GM21723 (cell line): ENCODE results near the gene PHKG1.
"Not testable (repeated sequence)": the region's sequence is repeated elsewhere in the genome, so short reads cannot be mapped to it uniquely, and the experiment has no call there.

Source experiments
- ATAC-seq: cut with Tn5 transposase; IDR thresholded peaks from one replicate; pipeline ENCODE4 v1.9.1; 2021; ENCODE audit warnings: mild to moderate bottlenecking, moderate library complexity; ENCODE audit not compliant: unreplicated experiment

PHKG1 gene

DNA sequence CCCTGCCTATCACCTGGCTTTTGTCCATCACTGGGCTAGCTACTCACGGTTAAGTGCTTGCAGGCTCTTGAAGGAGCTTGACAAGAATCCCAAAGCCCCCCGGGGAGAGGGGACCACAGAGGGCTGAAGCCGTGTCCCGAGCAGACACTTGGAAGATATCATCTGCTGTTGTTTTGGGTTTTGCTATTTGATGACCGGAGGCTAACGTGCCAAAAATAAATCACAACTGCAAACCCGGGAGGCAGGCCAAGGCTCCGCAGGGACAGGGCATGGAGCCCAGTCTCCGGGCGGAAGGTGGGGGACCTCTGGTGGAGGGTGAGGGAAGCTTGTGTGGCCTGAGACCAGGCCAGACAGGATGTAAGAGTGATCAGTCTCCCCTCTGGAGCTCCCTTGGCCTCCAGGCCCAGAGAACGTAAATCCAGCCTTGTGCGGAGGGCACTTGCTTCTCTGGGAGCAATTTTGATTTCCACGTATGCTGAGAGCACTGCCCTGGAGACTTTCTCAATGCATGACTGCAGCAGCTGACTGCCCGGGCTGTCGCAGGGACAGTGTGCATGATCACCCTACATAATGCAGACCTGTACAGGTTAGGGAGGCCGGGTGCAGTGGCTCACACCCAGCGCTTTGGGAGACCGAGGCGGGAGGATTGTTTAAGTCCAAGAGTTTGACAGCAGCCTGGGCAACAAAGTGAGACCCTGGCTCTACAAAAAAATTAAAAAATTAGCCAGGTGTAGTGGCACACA is at the start of gene PHKG1:
Gene PHKG1, minus strand, starts transcription at position 164 of the 743 bp plus-strand sequence. CDS start 4,011 bp downstream, outside the sequence.
- ATAC-seq, result no peak

DNA sequence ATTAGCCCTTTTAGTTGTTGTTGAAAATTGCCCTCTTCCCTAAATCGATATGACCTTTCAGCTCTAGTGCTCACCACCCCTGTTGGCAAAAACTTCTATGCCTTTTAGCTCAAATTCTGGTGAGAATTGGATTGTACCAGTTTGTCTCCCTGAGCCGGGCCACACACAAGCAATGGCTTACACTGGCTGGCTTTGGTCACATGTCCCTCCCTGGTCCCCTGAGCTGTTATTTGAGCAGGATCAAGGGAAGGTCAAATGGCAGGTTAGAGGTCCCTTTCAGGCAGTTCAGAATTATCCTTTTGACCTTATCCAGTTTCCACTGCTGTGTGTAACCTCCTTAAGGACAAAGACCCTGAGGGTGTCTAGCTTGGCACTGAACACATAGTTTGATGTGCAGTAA is 38.3 kb upstream of the PHKG1 start:
- ATAC-seq, result not testable (repeated sequence)

DNA sequence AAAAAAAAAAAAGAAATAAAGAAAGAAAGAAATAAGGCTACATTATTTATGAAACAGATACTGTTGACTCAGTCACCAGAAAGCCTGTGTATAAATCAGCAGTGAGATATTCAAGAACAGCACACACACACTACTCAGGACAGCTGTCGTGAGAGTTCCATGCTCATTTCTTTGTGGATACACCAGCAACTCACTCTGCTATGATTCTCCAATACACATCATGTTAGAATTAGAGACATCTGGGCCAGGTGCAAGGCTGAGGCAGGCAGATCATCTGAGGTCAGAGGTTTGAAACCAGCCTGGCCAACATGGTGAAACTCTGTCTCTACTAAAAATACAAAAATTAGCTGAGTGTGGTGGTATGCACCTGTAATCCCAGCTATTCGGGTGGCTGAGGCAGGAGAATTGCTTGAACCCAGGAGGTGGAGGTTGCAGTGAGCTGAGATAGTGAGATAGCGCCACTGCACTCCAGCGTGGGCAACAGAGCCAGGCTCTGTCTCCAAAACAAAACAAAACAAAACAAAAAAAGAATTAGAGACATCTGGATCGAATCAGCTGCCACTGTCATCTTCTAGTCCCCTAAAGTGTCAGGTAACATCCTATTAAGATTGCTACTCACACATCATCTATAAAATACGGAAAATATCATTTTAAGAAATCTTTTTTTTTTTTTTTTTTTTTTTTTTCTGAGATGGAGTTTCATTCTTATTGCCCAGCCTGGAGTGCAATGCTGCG is 34.7 kb upstream of the PHKG1 start:
- ATAC-seq, result no peak

- ATAC-seq, result no peak
Observed at GRCh38 chr7:56125831-56126230, 33.1 kb upstream of the PHKG1 start.

GRCh38 chr7:56124981-56125380 is 32.2 kb upstream of the PHKG1 start:
- no peak for ATAC-seq

DNA sequence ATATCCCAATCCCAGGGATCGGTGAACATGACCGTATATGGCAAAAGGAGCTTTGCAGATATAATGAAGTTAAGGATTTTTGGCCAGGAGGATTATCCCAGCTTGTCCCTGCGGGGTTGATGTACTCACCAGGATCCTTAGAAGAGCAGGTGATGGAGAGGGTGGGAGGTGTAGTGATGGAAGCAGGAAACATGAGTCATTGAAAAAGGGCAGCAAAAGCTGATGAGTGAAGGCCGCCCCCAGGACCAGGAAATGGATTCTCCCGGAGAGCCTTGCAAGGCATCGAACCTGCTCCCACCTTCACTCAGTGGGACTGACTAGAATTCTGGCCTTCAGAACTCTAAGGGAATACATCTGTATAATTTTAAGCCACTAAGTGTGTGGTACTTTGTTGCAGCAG is 28.7 kb upstream of the PHKG1 start:
- no peak for ATAC-seq

GRCh38 chr7:56115852-56116538 is 23.2 kb upstream of the PHKG1 start, which contains the start of gene NUPR2:
TSS of gene NUPR2 (minus strand) at chr7:56116417. CDS start at chr7:56116314, 103 bp downstream.
- ATAC-seq, result no peak

- not testable (repeated sequence) for ATAC-seq
Observed at GRCh38 chr7:56112244-56112643, 19.5 kb upstream of the PHKG1 start.

- ATAC-seq, result no peak
Observed at GRCh38 chr7:56110611-56111010, 17.9 kb upstream of the PHKG1 start.

- no peak for ATAC-seq
Observed at GRCh38 chr7:56107954-56108258, 15.2 kb upstream of the PHKG1 start.

DNA sequence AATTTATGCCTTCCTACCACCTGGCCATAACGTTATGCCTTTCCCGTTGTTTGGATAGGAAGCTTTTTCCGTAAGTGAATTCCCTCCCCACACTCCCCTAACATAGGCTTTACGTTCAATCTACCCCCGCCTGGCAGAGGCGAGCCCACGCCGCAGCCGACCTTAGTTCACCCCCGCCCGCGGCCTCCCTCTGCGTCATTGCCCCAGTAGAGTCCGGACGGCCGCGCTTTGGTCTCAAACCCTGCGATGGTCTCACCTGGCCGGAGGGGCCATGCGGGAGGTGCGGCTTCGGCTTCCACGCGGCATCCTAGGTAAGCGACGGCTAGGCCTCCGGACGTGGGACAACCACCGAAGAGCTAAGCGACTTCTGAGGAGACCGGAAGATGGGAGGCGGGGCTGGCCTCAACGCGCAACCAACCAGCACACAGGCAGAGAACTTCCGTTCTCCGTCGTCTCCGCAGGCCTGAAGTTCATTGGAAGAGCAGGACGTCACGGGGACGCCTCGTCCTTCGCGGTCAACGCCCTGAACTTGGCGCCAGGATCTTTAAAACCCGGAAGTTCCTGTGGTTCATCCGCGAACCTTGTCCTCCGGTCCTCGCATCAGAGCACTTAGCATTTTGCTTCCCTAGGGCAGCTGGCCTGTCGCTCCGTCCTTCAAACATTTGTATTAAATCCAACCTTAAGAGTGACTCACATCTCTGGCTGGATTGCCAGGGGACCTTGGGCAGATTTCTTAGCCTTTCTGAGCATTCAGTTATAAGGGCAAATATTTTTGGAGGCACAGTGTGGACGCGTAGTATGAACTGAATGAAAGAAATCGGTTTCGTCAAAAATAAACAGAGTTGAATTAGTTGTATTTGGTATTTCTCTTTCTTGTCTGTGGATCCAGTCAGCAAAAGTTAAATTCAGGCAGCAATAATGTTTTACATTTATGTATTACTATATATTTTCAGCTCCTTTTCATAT is 13.6 kb upstream of the PHKG1 start, which contains the start of gene CHCHD2:
Gene CHCHD2, minus strand, starts transcription at position 369 of the 966 bp plus-strand sequence. Its CDS starts 63 bp downstream, at position 306.
- peak; percentile 100 for ATAC-seq

GRCh38 chr7:56105508-56105907 is 12.8 kb upstream of the PHKG1 start:
- peak; percentile 28 for ATAC-seq

GRCh38 chr7:56104138-56104537 is 11.4 kb upstream of the PHKG1 start:
- not testable (repeated sequence) for ATAC-seq

DNA sequence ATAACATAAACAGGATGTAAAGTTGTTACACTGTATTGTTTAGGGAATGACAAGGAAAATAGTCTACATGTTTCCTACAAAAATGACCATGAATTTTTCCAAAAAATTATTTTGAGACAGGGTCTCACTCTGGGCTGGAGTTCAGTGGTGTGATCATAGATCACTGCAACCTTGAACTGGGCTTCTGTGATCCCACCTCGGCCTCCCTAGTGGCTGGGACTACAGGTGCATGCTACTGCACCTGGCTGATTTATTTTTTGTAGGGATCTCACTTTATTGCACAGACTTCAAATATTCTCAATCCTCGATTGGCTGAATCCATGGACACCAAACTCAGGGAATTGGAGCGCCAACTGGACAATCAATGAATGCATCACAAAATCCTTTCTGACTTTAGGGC is 6.9 kb upstream of the PHKG1 start:
- no peak for ATAC-seq

GRCh38 chr7:56098187-56099008 is 5.6 kb upstream of the PHKG1 start:
- not testable (repeated sequence) for ATAC-seq

DNA sequence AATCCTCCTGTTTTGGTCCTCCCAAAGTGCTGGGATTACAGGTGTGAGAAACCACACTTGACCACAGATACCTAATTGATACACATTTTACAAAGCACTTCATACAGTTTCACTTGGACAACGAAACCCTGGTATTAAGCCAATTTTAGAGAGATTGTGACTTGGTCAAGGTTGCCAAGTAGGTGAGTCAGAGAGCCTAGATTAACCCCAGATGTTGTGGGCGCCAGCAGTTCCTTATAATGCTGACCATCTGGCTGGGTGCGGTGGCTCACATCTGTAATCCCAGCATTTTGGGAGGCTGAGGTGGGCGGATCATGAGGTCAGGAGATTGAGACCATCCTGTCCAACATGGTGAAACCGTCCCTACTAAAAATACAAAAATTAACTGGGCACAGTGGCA is 4.9 kb upstream of the PHKG1 start:
- no peak for ATAC-seq

DNA sequence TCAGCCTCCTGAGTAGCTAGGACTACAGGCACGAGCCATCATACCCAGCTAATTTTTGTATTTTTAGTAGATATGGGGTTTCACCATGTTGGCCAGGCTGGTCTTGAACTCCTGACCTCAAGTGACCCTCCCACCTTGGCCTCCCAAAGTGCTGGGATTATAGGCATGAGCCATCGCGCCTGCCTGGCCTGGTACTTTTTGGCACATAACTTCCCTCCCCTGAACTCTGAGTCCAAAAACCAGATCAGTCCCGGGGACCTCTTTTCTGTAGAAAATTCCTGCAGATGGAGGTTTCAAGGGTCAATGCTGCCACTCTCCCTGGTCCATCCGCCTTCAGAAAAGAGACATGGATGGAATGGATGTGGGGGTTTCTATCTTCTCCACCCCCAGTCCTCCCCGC is 364 bp downstream of the PHKG1 start:
- not testable (repeated sequence) for ATAC-seq

GRCh38 chr7:56091591-56091990 is 1.2 kb downstream of the PHKG1 start:
- ATAC-seq, result no peak

DNA sequence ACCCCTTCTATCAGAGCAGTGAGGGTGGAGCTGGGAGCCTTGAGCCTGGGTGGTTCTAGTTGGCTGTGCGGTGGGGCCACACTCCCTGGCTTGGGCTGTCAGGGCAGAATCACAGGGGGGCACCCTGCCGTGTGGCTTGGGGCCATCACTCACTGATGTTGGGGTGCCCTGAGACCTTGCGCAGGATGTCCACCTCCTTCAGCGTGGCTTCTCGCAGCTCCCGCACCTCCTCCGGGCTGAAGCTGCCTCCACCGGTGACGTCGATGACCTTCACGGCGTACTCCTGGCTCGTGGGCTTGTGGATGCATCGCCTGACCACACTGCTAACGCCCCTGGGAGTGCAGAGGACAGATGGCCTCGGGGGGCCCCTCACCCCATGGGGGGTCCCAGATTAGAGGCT is 5.3 kb downstream of the PHKG1 start:
- no peak for ATAC-seq

DNA sequence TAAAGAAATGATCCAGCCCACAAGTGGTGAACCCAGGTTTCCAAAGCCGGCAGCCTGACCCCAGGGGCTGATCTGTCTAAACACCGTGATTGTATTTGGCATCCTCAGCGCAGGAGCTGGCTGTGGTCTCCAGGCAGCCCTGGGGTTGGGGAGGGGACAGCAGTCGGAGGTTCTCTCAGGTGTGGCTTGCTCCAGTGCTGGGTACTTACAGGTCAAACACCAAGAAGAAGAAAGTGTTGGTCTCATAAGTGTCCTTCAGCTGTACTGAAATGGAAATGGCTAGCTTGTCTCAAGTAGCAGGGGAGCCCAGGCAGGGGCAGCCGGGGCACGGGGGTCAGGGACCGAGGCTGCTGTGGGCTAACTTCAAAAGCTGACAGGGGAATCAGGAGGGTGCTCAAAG is 6.0 kb downstream of the PHKG1 start:
- no peak for ATAC-seq
